DMS 273 treated with DMSO at 0.1 percent for 48 hours (cell line): Measurements from ENCODE around the gene SMIM36.
"Not testable (repeated sequence)": the region's sequence is repeated elsewhere in the genome, so short reads cannot be mapped to it uniquely, and the experiment has no call there.

Experiments used
- DNase-seq: peaks from one replicate; lab custom pipeline; 2025; lab: John Stamatoyannopoulos, UW

Gene SMIM36

GRCh38 chr17:55510986-55511721 lies at the start of gene SMIM36:
SMIM36 (minus strand) TSS chr17:55511452.
- DNase-seq: no peak

- DNase-seq: no peak
Observed at GRCh38 chr17:55555772-55556171, 44.5 kb upstream of the SMIM36 start.

GRCh38 chr17:55549140-55549539 lies 37.9 kb upstream of the SMIM36 start:
- DNase-seq: no peak

GRCh38 chr17:55546991-55547664 lies 35.9 kb upstream of the SMIM36 start:
- DNase-seq: no peak

GRCh38 chr17:55546481-55546880 lies 35.2 kb upstream of the SMIM36 start:
- DNase-seq: no peak

GRCh38 chr17:55545806-55546205 lies 34.6 kb upstream of the SMIM36 start:
- DNase-seq: no peak

GRCh38 chr17:55543709-55544108 lies 32.5 kb upstream of the SMIM36 start:
- no peak for DNase-seq

GRCh38 chr17:55540414-55541091 lies 29.3 kb upstream of the SMIM36 start:
- DNase-seq: no peak

- no peak for DNase-seq
Observed at GRCh38 chr17:55536205-55536604, 25.0 kb upstream of the SMIM36 start.

GRCh38 chr17:55533608-55534007 lies 22.4 kb upstream of the SMIM36 start:
- DNase-seq: no peak

- no peak for DNase-seq
Observed at GRCh38 chr17:55532670-55533069, 21.4 kb upstream of the SMIM36 start.

- no peak for DNase-seq
Observed at GRCh38 chr17:55531053-55531728, 19.9 kb upstream of the SMIM36 start.

- DNase-seq: no peak
Observed at GRCh38 chr17:55530064-55530463, 18.8 kb upstream of the SMIM36 start.

GRCh38 chr17:55527540-55528118 lies 16.4 kb upstream of the SMIM36 start:
- no peak for DNase-seq

- DNase-seq: no peak
Observed at GRCh38 chr17:55524440-55525220, 13.4 kb upstream of the SMIM36 start.

- DNase-seq: not testable (repeated sequence)
Observed at GRCh38 chr17:55523032-55523431, 11.8 kb upstream of the SMIM36 start.

- no peak for DNase-seq
Observed at GRCh38 chr17:55521186-55521585, 9.9 kb upstream of the SMIM36 start.

GRCh38 chr17:55520402-55520801 lies 9.2 kb upstream of the SMIM36 start:
- no peak for DNase-seq

- no peak for DNase-seq
Observed at GRCh38 chr17:55518510-55518909, 7.3 kb upstream of the SMIM36 start.

GRCh38 chr17:55513885-55514590 lies 2.8 kb upstream of the SMIM36 start:
- DNase-seq: peak; percentile 37

- not testable (repeated sequence) for DNase-seq
Observed at GRCh38 chr17:55507669-55508068, 3.6 kb downstream of the SMIM36 start.
